Parathyroid adenoma (tissue), 2 donors: ENCODE results near the gene GATC.

Experiments
- H2AFZ ChIP-seq: fragments of 300-600 bp; sonication (generic); one replicate; pipeline ENCODE4 v1.7.0; 2017; ENCODE audit warnings: antibody characterized with exemption, mild to moderate bottlenecking
- H3K27ac ChIP-seq: fragments of 300-600 bp; sonication (generic); one replicate; pipeline ENCODE4 v1.7.0; 2017
- H3K27me3 ChIP-seq: fragments of 300-600 bp; sonication (generic); one replicate; pipeline ENCODE4 v1.7.0; 2017; ENCODE audit warnings: low read length; ENCODE audit not compliant: control insufficient read depth, insufficient read depth
- H3K36me3 ChIP-seq: fragments of 300-600 bp; sonication (generic); one replicate; pipeline ENCODE4 v1.7.0; 2017; ENCODE audit warnings: low read length; ENCODE audit not compliant: control insufficient read depth, insufficient read depth
- H3K4me1 ChIP-seq: fragments of 300-600 bp; sonication (generic); one replicate; pipeline ENCODE4 v1.7.0; 2017; ENCODE audit warnings: control low read depth
- H3K4me2 ChIP-seq: fragments of 300-600 bp; sonication (generic); one replicate; pipeline ENCODE4 v1.7.0; 2017; ENCODE audit warnings: low read length
- H3K4me3 ChIP-seq: fragments of 300-600 bp; sonication (generic); one replicate; pipeline ENCODE4 v1.7.0; 2017; ENCODE audit warnings: low read depth, low read length
- H3K79me2 ChIP-seq: fragments of 300-600 bp; sonication (generic); one replicate; pipeline ENCODE4 v1.7.0; 2017; ENCODE audit warnings: control low read depth
- H3K9ac ChIP-seq: fragments of 300-600 bp; sonication (generic); one replicate; pipeline ENCODE4 v1.7.0; 2017; ENCODE audit warnings: mild to moderate bottlenecking
- H3K9me3 ChIP-seq: fragments of 300-600 bp; sonication (generic); one replicate; pipeline ENCODE4 v1.7.0; 2017; ENCODE audit warnings: low read length; ENCODE audit not compliant: control insufficient read depth
- CTCF ChIP-seq: fragments of 300-600 bp; sonication (generic); IDR thresholded peaks from one replicate; pipeline ENCODE4 v1.7.0; 2017; ENCODE audit warnings: antibody characterized with exemption, mild to moderate bottlenecking
- donor health status: primary hyperparathyroidism.

Gene GATC

GRCh38 chr12:120455302-120455701 is 9.1 kb downstream of the GATC start:
- Histone ChIP-seq H3K36me3 (no peaks in the 10 kb centered on the region), H3K9ac (no peak overlapping the region), H3K79me2 (peaks cover 7% of the 10 kb centered on the region), H3K4me3 (no peak overlapping the region), H3K27me3 (no peaks in the 10 kb centered on the region), H3K4me2 (no peak overlapping the region), H3K4me1 (no peaks in the 10 kb centered on the region), H3K9me3 (no peaks in the 10 kb centered on the region), H2AFZ (no peak overlapping the region), H3K27ac (no peak overlapping the region)
- TF ChIP-seq CTCF, result no peak

DNA sequence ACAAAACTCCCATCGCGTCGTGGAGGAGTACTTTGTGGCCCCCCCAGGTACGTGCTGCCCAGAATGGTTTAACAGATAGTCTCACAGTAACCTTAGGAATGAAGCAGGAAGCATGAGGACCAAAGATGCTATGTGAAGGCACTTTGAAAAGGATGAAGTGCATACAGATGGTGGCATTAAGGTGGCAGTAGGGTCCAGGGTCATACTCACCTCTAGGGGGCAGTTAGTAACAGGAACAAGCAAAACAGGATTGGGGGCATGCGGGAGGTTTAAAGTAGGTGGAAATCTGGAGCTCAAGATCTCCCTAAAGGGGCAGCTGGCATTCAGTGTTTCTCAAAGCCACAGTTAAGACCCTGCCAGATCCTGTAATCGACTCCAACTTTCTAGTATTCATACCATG is 10.9 kb downstream of the GATC start:
- Histone ChIP-seq H3K9ac (no peak overlapping the region), H3K36me3 (no peaks in the 10 kb centered on the region)

DNA sequence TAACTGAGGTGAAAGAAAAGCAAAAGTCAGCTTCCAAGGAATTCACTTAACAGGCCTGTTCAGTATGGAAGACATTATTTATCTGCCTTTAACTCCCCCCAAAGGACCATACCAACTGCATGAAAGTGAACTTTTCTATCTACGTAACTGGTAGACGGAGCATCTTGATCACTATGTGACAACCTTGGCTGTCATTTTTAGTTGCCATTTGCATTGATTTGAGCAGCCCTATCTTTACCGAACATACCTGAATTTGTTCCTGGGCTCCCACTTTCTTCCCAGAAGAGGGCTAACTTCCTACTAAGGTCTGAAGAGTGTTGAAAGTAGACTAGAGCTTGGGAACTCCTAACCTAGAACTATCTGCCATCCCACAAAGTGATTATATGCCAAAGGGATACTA is 13.9 kb downstream of the GATC start:
- H3K79me2 ChIP-seq, result peaks cover 3% of the 10 kb centered on the region
- no peaks in the 10 kb centered on the region for H3K27me3 ChIP-seq
- H2AFZ ChIP-seq, result no peak overlapping the region
- no peak overlapping the region for H3K9ac ChIP-seq
- no peak overlapping the region for H3K27ac ChIP-seq
- no peaks in the 10 kb centered on the region for H3K36me3 ChIP-seq
- H3K4me1 ChIP-seq, result no peaks in the 10 kb centered on the region
- no peak overlapping the region for H3K4me2 ChIP-seq
- H3K4me3 ChIP-seq, result no peak overlapping the region
- TF ChIP-seq CTCF, result no peak
- no peaks in the 10 kb centered on the region for H3K9me3 ChIP-seq

More for the DNA sequence above, 10.9 kb downstream of the GATC start:
- Histone ChIP-seq H3K79me2 (peaks cover 2% of the 10 kb centered on the region), H3K4me3 (no peak overlapping the region), H3K9me3 (no peaks in the 10 kb centered on the region), H2AFZ (no peak overlapping the region), H3K27ac (no peak overlapping the region), H3K4me2 (no peak overlapping the region), H3K27me3 (no peaks in the 10 kb centered on the region), H3K4me1 (no peaks in the 10 kb centered on the region)
- no peak for TF ChIP-seq CTCF

- TF ChIP-seq CTCF, result no peak
These were observed 15.9 kb downstream of the GATC start for GRCh38 chr12:120462099-120462640.

GRCh38 chr12:120463712-120464111 is 17.5 kb downstream of the GATC start:
- H3K36me3 ChIP-seq, result no peaks in the 10 kb centered on the region
- H2AFZ ChIP-seq, result no peak overlapping the region
- H3K27ac ChIP-seq, result no peak overlapping the region
- H3K9me3 ChIP-seq, result no peaks in the 10 kb centered on the region
- no peaks in the 10 kb centered on the region for H3K27me3 ChIP-seq
- peaks cover 24% of the 10 kb centered on the region for H3K79me2 ChIP-seq
- no peak for TF ChIP-seq CTCF
- no peak overlapping the region for H3K4me3 ChIP-seq
- no peak overlapping the region for H3K9ac ChIP-seq
- peaks cover 3% of the 10 kb centered on the region for H3K4me1 ChIP-seq
- H3K4me2 ChIP-seq, result no peak overlapping the region

More at GRCh38 chr12:120462099-120462640, 15.9 kb downstream of the GATC start:
- no peaks in the 10 kb centered on the region for H3K4me1 ChIP-seq
- no peak overlapping the region for H3K4me3 ChIP-seq
- H3K79me2 ChIP-seq, result peaks cover 19% of the 10 kb centered on the region
- no peak overlapping the region for H2AFZ ChIP-seq
- H3K9me3 ChIP-seq, result no peaks in the 10 kb centered on the region
- H3K4me2 ChIP-seq, result no peak overlapping the region
- H3K27ac ChIP-seq, result no peak overlapping the region
- H3K36me3 ChIP-seq, result no peaks in the 10 kb centered on the region
- H3K27me3 ChIP-seq, result no peaks in the 10 kb centered on the region
- H3K9ac ChIP-seq, result no peak overlapping the region
